Mammary epithelial cell (primary cell): Measurements from ENCODE around the gene NCAPG2.

Source experiments
- CTCF ChIP-seq, 2 donors: IDR thresholded peaks in 1 of 2; conservative IDR thresholded peaks in 1 of 2; 2 replicates each; pipeline ENCODE4 v1.5.1; 2011 to 2012; ENCODE audit warnings: inconsistent platforms in 2 of 2, low read length in 2 of 2, mild to moderate bottlenecking in 2 of 2, control low read depth in 1 of 2, low read depth in 1 of 2; ENCODE audit not compliant: insufficient read depth in 1 of 2; ENCODE audit errors: extremely low read depth in 1 of 2
- EZH2 ChIP-seq: IDR thresholded peaks from 2 replicates; pipeline ENCODE4 v1.6.1; 2012; ENCODE audit warnings: low read length, inconsistent platforms, borderline replicate concordance

- no peak for TF ChIP-seq CTCF (conservative IDR thresholded peaks at IDR 0.05 in 1 of 2, IDR thresholded peaks at IDR 0.05 in 1 of 2; ENCODE audit: extremely low read depth in 1 of 2, insufficient read depth in 1 of 2, low read depth in 1 of 2, low read length in 2 of 2)
- no peak for TF ChIP-seq EZH2
These were observed 120.2 kb downstream of the NCAPG2 start for GRCh38 chr7:158584407-158584806.
